ENCODE data around the gene GFI1B.
"Not testable (repeated sequence)": the region's sequence is repeated elsewhere in the genome, so short reads cannot be mapped to it uniquely, and the experiment has no call there.

GFI1B gene

GRCh38 chr9:132991351-132992300, 13.1 kb downstream of the GFI1B start:
- no peak for DNase-seq (ENCODE audit: low read depth in 2 of 2)

DNA sequence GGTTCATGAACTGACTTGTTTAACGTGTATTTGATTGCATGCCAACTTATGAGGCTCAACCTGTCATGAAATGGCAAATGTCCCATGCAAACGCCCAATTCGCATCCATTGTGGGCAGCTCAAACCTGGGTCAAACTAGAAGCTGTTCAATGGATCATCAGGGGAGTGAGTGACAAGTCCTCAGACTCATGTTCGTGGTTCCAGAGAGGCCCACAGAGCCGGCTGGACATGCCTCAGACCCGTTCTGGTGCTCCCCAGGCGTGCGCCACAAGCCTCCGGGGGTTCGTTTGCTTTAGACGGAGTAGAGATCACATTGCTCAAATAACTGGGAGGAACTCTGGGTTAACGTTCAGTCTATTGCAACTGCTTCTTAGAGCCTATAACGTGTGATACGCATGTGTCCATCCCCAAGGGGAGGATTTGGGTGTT, 15.0 kb downstream of the GFI1B start:
- DNase-seq (ENCODE audit: low read depth in 2 of 2): no peak

GRCh38 chr9:132994410-132995120, 16.1 kb downstream of the GFI1B start:
- DNase-seq (ENCODE audit: low read depth in 2 of 2): no peak

GRCh38 chr9:132995121-132995420, 16.6 kb downstream of the GFI1B start:
- no peak for DNase-seq (ENCODE audit: low read depth in 2 of 2)

- DNase-seq (ENCODE audit: low read depth in 2 of 2): no peak
Observed at GRCh38 chr9:132995879-132996278, 17.4 kb downstream of the GFI1B start.

GRCh38 chr9:132996526-132996925, 18.0 kb downstream of the GFI1B start:
- DNase-seq (ENCODE audit: low read depth in 2 of 2): no peak

DNA sequence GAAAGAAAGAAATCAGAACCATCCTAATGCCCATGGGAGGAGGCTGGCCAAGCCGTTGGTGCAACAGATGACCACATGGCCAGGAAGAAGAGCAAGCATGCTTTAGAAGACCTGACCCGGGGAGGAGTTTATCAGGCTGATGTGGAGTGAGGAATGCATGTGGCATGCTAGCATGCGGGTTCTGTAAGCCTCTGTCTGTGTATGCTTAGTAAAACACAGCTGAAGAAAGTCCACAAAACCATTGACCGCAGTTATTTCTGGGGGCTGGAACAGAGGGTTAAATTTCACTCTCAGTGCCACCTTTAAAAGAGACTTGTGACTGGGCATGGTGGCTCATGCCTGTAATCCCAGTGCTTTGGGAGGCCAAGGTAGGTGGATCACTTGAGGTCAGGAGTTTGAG, 19.1 kb downstream of the GFI1B start:
- no peak for DNase-seq (ENCODE audit: low read depth in 2 of 2)

GRCh38 chr9:132998221-132998620, 19.7 kb downstream of the GFI1B start:
- not testable (repeated sequence) for DNase-seq (ENCODE audit: low read depth in 2 of 2)

GRCh38 chr9:132998831-132999635, 20.5 kb downstream of the GFI1B start:
- DNase-seq (ENCODE audit: low read depth in 2 of 2): no peak

GRCh38 chr9:133002147-133003070, 23.9 kb downstream of the GFI1B start:
- DNase-seq (ENCODE audit: low read depth in 2 of 2): no peak

- no peak for DNase-seq (ENCODE audit: low read depth in 2 of 2)
Observed at GRCh38 chr9:133003071-133003461, 24.6 kb downstream of the GFI1B start.

DNA sequence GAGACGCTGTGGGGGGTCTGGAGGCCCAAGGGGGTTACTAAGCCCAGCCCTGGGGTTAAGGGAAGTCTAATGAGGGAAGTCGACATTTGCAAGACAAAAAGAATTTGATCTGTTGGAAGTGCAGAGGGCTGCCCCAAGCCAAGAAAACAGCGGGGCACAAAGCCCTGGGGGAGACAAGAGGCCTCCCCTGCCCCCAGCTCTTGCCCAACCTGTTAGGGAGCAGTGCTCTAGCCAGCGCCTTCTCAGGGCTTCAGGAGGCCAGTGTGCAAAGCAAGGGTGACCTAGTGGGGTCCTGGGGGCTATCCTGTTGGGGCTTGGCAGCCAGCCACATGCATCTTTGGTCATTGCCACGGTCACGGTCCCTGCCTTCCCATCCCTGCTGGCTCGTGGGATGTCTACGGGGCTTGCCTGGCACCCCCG, 25.2 kb downstream of the GFI1B start:
- no peak for DNase-seq (ENCODE audit: low read depth in 2 of 2)

DNA sequence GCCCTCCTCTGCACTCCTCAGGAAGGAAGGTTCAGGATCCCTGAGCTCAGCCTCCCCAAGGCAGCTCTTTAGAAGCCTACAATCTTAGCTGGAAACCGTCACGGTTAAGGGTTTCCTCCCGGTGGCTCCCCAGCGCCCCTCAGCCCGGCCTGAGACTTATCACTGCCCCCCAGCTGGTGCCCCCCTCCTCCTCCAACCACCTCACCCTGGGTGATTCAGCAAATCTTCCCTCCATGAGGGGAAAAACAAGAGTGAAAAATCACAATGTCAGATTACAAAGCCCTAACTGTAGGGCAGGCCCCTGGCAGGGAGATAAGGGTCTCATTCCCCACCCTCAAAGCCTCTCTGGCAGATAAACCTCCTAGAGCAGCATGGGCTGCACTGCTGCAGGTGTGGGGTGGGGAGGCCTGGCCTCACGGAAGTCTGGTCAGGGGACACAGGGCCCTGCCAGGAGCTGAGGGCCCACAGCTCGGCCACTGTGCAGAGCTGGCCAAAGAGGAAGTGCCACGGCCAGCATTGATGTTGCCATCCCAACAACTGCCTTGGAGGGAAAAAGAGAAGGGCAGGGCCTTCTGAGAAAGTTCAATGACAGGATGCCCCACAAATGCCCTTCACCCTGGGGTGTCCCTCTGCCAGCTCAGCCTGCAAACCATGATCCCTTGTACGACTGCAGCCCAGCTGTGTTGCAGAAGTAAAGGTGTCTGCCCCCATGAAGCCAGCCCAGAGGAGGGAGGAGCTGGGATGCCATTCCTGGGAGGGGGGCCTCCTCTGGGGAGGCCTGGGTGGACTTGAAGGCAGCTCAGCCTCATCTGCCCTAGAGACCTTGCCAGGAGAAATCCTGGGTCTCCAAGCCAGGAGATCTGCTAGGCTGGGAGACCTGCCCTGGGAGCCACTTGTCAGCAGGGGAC, 25.9 kb downstream of the GFI1B start:
- DNase-seq (ENCODE audit: low read depth in 2 of 2): no peak

GRCh38 chr9:133004999-133005760, 26.7 kb downstream of the GFI1B start:
- DNase-seq (ENCODE audit: low read depth in 2 of 2): no peak

DNA sequence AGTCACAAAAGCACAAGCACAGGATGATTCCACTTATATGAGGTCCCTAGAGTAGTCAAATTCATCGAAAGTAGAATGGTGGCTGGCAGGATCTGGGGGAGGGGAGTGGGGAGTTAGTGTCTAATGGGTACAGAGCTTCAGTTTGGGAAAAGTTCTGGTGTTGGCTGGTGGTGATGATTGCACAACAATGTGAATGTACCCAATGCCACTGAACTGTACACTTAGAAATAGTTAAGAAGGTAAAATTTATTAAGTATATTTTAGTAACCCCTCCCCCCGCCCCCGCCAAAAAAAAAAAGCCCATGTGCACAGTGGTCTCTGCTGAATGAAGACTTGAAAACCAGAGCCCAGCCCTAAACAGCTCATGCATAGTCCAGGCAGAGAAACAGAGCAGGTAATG, 27.5 kb downstream of the GFI1B start:
- DNase-seq (ENCODE audit: low read depth in 2 of 2): no peak

DNA sequence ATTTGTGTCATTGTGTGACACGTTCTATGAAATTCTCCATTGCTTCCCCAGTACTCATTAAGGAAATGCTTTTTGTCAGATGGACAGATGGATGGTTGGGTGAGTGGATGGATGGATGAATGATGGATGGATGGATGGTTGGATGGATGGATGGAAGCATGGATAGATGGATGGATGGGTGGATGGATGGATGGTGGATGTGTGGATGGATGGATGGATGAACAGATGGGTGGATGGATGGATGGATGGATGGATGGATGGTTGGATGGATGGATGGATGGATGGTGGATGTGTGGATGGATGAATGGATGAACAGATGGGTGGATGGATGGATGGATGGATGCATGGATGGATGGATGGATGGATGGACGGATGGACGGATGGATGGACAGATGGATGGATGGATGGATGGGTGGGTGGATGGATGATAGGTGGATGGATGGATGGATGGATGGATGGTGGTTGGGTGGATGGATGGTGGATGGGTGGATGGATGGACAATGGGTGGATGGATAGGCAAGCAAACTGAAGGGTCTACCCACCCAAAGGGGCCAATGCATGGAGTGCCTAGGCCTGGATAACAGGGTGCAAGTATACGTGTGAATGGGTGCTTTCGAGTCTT, 28.3 kb downstream of the GFI1B start:
- DNase-seq (ENCODE audit: low read depth in 2 of 2): no peak

GRCh38 chr9:133008406-133008805, 29.9 kb downstream of the GFI1B start:
- DNase-seq (ENCODE audit: low read depth in 2 of 2): no peak

DNA sequence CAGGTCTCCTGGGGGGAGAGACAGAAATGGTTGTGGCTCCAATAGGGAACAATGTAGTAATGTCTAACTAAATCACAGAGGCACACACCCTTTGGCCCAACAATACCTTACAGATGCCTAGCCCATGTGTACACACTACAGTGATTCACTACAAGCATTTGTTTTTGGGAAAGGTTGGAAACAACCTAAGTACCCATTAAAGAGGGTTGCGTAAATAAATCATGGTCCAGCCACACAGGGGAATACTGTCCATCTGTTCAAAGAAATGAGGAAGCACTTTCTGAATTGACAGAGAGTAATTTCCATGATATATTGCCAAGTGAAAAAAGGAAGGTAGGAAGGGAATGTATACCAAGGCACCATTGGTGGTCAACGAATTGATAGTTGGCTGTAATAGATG, 30.3 kb downstream of the GFI1B start:
- DNase-seq (ENCODE audit: low read depth in 2 of 2): no peak

All from stimulated activated CD8-positive, alpha-beta memory T cell treated with anti-CD3 and anti-CD28 coated beads, Interleukin-2, amount 100 ng/mL, for 1 hour (primary cell).